Measurements from ENCODE around the gene SLC9B1.

Gene SLC9B1, protein sequence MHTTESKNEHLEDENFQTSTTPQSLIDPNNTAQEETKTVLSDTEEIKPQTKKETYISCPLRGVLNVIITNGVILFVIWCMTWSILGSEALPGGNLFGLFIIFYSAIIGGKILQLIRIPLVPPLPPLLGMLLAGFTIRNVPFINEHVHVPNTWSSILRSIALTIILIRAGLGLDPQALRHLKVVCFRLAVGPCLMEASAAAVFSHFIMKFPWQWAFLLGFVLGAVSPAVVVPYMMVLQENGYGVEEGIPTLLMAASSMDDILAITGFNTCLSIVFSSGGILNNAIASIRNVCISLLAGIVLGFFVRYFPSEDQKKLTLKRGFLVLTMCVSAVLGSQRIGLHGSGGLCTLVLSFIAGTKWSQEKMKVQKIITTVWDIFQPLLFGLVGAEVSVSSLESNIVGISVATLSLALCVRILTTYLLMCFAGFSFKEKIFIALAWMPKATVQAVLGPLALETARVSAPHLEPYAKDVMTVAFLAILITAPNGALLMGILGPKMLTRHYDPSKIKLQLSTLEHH

DNA sequence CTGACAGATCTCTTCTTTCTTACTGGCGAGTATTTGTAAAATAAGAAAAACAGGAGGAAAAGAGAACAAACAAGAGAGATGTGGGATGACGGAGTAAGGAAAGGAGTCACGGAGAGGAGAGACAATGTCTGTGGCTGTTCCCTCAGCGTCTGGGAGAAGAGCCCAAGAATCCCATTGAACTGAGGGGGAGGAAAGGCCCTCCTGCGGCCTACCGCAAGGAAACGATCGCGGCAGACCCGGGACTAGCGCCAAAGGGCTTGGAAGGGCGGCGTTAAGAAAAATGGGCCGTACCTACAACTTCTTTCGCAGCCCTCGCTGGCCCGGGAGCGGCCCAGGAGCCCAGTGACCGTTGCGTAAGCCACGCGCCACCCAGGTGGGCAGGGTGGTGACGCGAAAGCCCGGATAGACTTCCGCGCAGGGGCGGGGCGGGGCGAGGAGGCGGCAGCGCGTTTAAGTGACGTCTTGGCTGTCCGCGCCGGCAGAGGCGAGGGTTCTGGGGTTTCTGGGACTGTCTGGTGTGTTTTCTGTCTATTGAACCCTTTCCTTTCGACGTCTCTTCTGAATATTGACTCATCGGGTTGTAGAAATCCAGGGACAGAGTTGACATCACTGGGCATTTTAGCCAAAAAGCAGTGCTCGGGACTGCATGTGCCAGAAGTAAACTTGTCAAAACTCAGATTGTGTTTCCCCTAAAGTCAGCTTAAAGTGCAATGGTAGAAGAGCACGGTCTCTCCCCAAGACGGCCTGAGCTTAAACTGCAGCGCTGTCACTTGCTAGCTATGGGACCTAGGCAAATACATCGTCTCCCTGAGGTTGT, at the start of gene SLC9B1:
TSS of gene SLC9B1 (minus strand) at position 398 of the 817 bp plus-strand sequence. CDS start 27,994 bp downstream, outside the sequence.
- peaks cover 10% of the 10 kb centered on the region for H3K4me1 ChIP-seq (ENCODE audit: low read length)
- H2AFZ ChIP-seq (ENCODE audit: low read depth, low read length) = peak within 1 kb of the TSS; percentile 99
- peak within 1 kb of the TSS; percentile 96 for H3K9ac ChIP-seq (ENCODE audit: low read length)
- H3K79me2 ChIP-seq (ENCODE audit: low read length) = no peaks in the 10 kb centered on the region
- H3K4me3 ChIP-seq (ENCODE audit: low read length) = peak within 1 kb of the TSS; percentile 97
- H3K27ac ChIP-seq (ENCODE audit: low read length) = peak within 1 kb of the TSS; percentile 61
- H3K9me3 ChIP-seq (ENCODE audit: insufficient read depth, low read length) = no peaks in the 10 kb centered on the region
- peak within 1 kb of the TSS; percentile 94 for H3K4me2 ChIP-seq (ENCODE audit: low read length)
- no peaks in the 10 kb centered on the region for H3K36me3 ChIP-seq (replicated peaks; ENCODE audit: low read depth, low read length)
- TF ChIP-seq, protein P1, sequence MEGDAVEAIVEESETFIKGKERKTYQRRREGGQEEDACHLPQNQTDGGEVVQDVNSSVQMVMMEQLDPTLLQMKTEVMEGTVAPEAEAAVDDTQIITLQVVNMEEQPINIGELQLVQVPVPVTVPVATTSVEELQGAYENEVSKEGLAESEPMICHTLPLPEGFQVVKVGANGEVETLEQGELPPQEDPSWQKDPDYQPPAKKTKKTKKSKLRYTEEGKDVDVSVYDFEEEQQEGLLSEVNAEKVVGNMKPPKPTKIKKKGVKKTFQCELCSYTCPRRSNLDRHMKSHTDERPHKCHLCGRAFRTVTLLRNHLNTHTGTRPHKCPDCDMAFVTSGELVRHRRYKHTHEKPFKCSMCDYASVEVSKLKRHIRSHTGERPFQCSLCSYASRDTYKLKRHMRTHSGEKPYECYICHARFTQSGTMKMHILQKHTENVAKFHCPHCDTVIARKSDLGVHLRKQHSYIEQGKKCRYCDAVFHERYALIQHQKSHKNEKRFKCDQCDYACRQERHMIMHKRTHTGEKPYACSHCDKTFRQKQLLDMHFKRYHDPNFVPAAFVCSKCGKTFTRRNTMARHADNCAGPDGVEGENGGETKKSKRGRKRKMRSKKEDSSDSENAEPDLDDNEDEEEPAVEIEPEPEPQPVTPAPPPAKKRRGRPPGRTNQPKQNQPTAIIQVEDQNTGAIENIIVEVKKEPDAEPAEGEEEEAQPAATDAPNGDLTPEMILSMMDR (IDR thresholded peaks at IDR 0.05; ENCODE audit: low read depth, low read length) = no peak
- TF ChIP-seq EZH2phosphoT487 (IDR thresholded peaks at IDR 0.05; ENCODE audit: low read depth) = no peak
- no peaks in the 10 kb centered on the region for H4K20me1 ChIP-seq (ENCODE audit: insufficient read depth, low read length)
- no peaks in the 10 kb centered on the region for H3K27me3 ChIP-seq (ENCODE audit: low read depth, low read length)

DNA sequence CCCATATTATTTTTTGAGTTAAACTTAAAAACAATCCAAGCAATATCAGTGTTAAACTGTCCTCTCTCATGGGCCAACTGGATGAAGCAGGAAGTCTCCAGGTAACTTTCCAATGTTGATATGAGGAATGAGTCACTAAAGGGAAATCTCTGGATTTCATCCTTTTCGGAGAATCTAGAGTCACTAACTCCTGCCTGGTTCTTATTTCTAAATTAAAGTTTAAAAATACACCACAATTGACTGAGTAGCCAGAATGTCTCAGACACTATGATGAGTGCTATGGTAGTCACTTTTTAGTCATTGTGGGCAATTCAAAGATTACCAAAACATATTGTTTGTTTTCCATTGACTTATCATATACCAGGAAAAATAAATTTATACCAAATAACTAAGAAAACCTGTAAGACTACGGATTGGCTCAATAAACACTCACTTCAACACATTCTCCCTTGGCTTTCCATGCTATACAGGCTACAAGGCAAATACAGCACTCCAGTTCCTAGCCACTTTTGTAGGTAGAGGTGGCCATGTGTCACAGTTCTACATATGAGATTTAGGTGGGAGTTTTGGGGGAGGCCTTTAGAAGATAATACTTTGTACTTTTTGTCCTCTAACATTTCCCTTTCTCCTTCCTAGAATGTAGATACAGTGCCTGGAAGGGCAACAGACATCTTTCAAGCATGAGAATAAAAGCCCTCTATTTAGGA, 48.5 kb upstream of the SLC9B1 start:
- Histone ChIP-seq H3K4me1 (ENCODE audit: low read length) (no peaks in the 10 kb centered on the region), H3K36me3 (replicated peaks; ENCODE audit: low read depth, low read length) (peaks cover 21% of the 10 kb centered on the region), H3K9me3 (ENCODE audit: insufficient read depth, low read length) (no peaks in the 10 kb centered on the region), H3K27ac (ENCODE audit: low read length) (no peak overlapping the region), H3K27me3 (ENCODE audit: low read depth, low read length) (no peaks in the 10 kb centered on the region), H3K79me2 (ENCODE audit: low read length) (peaks cover 31% of the 10 kb centered on the region), H3K4me2 (ENCODE audit: low read length) (no peak overlapping the region), H3K9ac (ENCODE audit: low read length) (no peak overlapping the region), H3K4me3 (ENCODE audit: low read length) (no peak overlapping the region), H4K20me1 (ENCODE audit: insufficient read depth, low read length) (peaks cover 7% of the 10 kb centered on the region; the same call in 1 of the 2 replicates), H2AFZ (ENCODE audit: low read depth, low read length) (no peak overlapping the region)
- TF ChIP-seq, protein P1 (IDR thresholded peaks at IDR 0.05; ENCODE audit: low read depth, low read length) = no peak
- TF ChIP-seq EZH2phosphoT487 (IDR thresholded peaks at IDR 0.05; ENCODE audit: low read depth) = no peak

DNA sequence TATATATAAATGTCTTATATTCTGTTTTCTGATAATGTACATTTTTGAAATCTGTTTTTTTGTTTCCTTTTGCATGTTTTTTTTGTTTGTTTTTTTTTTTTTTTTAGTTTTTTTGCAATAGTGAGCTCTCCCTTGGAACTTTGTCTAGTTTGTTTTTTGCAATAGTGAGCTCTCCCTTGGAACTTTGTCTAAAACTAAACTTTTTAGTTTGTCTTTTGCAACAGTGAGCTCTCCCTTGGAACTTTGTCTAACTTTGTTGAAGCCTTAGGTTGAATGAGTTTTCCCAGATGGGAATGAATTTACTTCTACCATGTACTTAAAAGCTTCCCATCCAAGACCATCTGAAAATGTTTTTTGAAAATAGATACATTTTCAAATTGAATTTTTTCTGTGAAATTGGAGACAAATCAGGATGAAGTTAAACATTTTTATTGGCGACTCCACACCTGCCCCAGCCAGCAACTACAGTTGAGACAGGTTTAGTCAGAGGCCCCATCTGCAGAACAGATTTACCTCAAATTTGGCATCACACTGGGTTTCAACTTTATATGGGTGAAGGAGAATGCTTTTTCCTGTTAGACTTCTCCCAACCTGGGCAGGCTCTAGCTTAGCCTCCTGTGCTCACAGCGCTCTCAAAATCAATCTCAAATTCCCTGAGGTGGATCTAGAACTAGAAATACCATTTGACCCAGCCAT, 41.1 kb upstream of the SLC9B1 start:
- H3K36me3 ChIP-seq (replicated peaks; ENCODE audit: low read depth, low read length) = peaks cover 26% of the 10 kb centered on the region
- no peaks in the 10 kb centered on the region for H4K20me1 ChIP-seq (ENCODE audit: insufficient read depth, low read length)
- no peak overlapping the region for H3K9ac ChIP-seq (ENCODE audit: low read length)
- TF ChIP-seq, protein P1 (IDR thresholded peaks at IDR 0.05; ENCODE audit: low read depth, low read length) = no peak
- no peak for TF ChIP-seq EZH2phosphoT487 (IDR thresholded peaks at IDR 0.05; ENCODE audit: low read depth)
- no peak overlapping the region for H2AFZ ChIP-seq (ENCODE audit: low read depth, low read length)
- no peak overlapping the region for H3K4me2 ChIP-seq (ENCODE audit: low read length)
- H3K27ac ChIP-seq (ENCODE audit: low read length) = no peak overlapping the region
- H3K9me3 ChIP-seq (ENCODE audit: insufficient read depth, low read length) = no peaks in the 10 kb centered on the region
- H3K4me1 ChIP-seq (ENCODE audit: low read length) = no peaks in the 10 kb centered on the region
- H3K79me2 ChIP-seq (ENCODE audit: low read length) = no peaks in the 10 kb centered on the region
- H3K4me3 ChIP-seq (ENCODE audit: low read length) = no peak overlapping the region
- no peaks in the 10 kb centered on the region for H3K27me3 ChIP-seq (ENCODE audit: low read depth, low read length)
